GM10248 (cell line): Measurements from ENCODE around the gene CCDC102A.
A peak's percentile ranks its signal among the peaks of the same experiment; 100 is the strongest.

Experiments used
- CTCF ChIA-PET: fragments of 300-600 bp; sonication (Branson Sonifier 250); formaldehyde crosslinking; extraction: SDS; loops from one replicate; lab custom pipeline; 2021; ENCODE audit warnings: antibody characterized with exemption; lab: Yijun Ruan, JAX
- POLR2A ChIA-PET: fragments of 350-650 bp; sonication (Branson Sonifier 250); formaldehyde crosslinking; extraction: SDS; loops from one replicate; lab custom pipeline; 2020; ENCODE audit warnings: antibody characterized with exemption; lab: Yijun Ruan, JAX
- DNase-seq: peaks from one replicate; pipeline ENCODE4 v3.0.0; 2012; ENCODE audit errors: extremely low spot score
- TF ChIP-seq, protein P1 (sequence below): IDR thresholded peaks from 2 replicates; pipeline ENCODE4 v1.5.1; 2012; ENCODE audit warnings: mild to moderate bottlenecking, low read depth; ENCODE audit errors: extremely low read depth, missing control alignments, control extremely low read depth

Gene CCDC102A

DNA sequence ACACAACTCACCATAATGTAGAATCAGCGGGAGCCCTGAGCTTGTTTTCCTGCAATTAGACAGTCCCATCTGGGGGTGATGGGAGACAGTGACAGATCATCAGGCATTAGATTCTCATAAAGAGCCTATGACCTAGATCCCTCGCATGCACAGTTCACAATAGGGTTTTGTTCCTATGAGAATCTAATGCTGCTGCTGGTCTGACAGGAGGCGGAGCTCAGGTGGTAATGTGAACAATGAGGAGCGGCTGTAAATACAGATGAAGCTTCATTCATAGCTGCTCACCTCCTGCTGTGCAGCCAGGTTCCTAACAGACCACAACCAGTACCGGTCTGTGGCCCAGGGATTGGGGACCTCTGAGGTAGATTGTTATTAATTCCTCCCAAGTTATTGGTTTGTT lies 47.1 kb downstream of the CCDC102A start:
- DNase-seq = no peak
- ChIA-PET POLR2A (no interaction called here), CTCF (interaction anchor here (1.1 to 2.4 kb wide), 5 partner anchors 15 to 87 kb away, joined by 3 to 19 read pairs (median 4); partner anchors contain the start of genes ADGRG5 and POLR2C)
- TF ChIP-seq, protein P1, sequence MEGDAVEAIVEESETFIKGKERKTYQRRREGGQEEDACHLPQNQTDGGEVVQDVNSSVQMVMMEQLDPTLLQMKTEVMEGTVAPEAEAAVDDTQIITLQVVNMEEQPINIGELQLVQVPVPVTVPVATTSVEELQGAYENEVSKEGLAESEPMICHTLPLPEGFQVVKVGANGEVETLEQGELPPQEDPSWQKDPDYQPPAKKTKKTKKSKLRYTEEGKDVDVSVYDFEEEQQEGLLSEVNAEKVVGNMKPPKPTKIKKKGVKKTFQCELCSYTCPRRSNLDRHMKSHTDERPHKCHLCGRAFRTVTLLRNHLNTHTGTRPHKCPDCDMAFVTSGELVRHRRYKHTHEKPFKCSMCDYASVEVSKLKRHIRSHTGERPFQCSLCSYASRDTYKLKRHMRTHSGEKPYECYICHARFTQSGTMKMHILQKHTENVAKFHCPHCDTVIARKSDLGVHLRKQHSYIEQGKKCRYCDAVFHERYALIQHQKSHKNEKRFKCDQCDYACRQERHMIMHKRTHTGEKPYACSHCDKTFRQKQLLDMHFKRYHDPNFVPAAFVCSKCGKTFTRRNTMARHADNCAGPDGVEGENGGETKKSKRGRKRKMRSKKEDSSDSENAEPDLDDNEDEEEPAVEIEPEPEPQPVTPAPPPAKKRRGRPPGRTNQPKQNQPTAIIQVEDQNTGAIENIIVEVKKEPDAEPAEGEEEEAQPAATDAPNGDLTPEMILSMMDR = no peak

DNA sequence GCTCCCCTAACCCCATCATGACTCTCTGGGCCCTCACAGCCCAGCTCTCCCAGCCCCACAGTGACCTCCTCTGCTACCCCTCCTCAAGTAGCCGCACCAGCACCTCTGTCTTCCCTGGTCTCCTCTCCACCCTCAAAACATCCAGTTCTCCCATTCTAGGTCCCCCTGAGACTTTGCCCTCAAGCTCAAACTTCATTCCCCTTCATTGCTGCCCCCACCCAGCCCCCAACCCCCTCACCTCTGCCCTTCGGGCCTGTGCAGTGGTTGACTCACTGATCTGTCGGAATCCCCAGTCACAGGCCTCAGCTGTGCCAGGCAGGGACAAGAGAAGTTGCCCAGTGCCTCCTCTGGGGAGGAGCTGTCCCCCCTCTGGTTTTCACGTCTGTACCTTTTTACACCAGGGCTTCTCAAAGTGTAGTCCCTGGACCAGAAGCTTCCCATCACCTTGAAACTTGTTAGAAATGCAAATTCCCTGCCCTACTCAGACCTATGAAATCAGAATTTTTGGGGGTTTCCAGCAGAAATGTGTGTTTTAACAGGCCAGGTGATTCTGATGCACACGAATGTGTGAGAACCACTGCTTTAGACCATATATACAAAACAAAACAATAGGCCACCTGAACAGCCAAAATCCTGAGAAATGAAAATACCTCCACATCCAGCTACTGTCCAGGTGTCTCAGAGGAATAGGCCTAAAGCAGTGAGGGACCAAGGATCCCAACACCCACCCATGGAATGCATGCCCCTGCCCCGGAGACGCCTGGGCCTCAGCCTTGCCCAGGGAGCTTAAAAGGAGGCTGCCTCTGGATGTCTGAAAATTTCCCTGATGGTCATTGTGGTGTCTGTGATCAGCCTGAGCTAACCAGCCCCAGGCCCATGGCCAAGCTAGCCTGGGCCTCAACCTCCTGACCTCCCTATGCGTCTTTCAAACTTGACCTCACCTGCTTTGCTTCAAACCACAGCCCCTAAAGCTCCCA lies 49.2 kb downstream of the CCDC102A start:
- TF ChIP-seq, protein P1 = no peak
- DNase-seq = no peak
- POLR2A ChIA-PET = interaction anchor here (1.6 kb wide), 1 partner anchor 50 kb away, joined by 5 read pairs; no protein-coding TSS in a partner anchor
- CTCF ChIA-PET = interaction anchor here (1.0 to 3.0 kb wide), 18 partner anchors 12 to 161 kb away, joined by 3 to 20 read pairs (median 4); partner anchors contain the start of genes CCDC102A and POLR2C

GRCh38 chr16:57485916-57486857 lies 50.2 kb downstream of the CCDC102A start, which contains the start of gene DOK4:
DOK4 (minus strand) TSS chr16:57486493; CDS start chr16:57479507, 6,986 bp downstream.
- peak; percentile 95 for DNase-seq
- ChIA-PET CTCF (interaction anchor here (1.2 to 3.0 kb wide), 14 partner anchors 10 to 186 kb away, joined by 3 to 20 read pairs (median 4); partner anchors contain the start of gene POLR2C), POLR2A (no interaction called here)
- TF ChIP-seq, protein P1 = no peak

DNA sequence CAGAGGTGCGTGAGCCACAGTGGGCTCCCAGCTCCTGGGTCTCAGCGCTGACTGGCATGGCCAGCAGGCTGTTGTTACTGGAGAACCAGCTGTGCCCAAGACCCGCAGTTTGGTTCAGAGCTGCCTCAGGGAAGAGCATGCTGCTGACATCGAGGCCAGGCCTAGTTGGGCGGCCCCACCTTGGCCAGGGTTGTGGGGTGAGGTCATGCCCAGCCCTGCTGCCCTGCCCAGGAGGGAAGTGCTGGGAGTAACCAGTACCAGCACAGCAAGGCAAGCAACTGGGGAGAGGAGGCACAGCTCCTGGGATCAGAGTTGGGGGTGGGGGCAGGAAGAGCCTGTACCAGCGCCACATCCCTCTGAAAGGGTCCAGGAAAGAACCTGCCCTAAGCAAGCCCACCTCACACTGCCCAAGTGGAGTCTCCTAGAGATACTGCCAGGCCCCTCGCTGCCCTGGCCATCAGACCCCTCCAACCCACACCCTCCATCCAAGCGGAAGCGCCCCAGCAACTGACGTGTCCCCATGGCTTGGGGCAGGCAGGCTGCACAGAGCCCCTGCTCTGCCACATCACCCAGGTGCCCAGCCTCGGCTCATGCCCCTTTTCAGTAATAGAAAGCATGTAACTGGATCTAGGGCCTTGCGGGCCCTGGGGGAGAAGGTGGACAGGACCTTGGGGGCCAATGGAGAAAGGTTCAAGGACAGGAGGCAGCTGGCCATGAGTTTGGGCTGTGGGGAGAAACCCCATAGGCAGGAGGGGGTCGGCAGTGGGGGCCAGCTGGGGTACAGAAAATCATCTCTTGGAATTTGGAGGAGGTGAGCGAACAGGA lies 51.1 kb downstream of the CCDC102A start:
- TF ChIP-seq, protein P1 = no peak
- CTCF ChIA-PET = interaction anchor here (1.2 to 3.0 kb wide), 7 partner anchors 9 to 185 kb away, joined by 3 to 20 read pairs (median 4); partner anchors contain the start of gene POLR2C
- DNase-seq = peak; percentile 20
- POLR2A ChIA-PET = interaction anchor here (0.6 kb wide), 1 partner anchor 183 kb away, joined by 3 read pairs; no protein-coding TSS in a partner anchor

DNA sequence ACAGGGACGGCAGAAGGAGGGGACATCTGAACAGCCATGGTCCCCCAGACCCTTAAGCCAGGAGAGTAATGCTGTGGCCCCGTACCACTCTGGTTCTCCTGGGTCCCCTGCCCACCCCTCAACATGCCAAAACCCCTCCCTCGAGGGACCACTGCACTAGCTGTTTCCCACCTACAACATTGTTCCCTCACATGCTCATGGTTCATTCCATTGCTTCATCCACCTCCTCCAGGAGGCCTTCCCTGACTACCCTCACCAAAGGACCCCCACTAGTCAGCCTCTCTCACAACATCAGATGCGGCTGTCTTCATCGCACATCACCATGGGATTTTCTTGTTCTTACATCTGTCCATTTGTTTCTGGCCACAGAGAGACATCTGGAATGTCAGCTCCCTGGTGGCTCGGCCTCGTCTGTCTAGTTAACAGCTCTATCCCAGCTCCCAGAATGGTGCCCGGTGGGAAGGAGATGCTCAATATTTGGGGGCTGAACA lies 51.8 kb downstream of the CCDC102A start:
- no peak for DNase-seq
- ChIA-PET POLR2A (interaction anchor here (0.6 kb wide), 1 partner anchor 182 kb away, joined by 3 read pairs; no protein-coding TSS in a partner anchor), CTCF (interaction anchor here (1.2 to 3.0 kb wide), 5 partner anchors 8 to 184 kb away, joined by 3 to 13 read pairs (median 5); partner anchors contain the start of gene POLR2C)
- TF ChIP-seq, protein P1 = no peak
